Mesenchymal stem cell (in vitro differentiated cells and primary cell): ENCODE data around the gene SRF.

Experiments
- DNase-seq: peaks from one replicate; pipeline ENCODE4 v3.0.0-alpha.2; 2013
- H2AFZ ChIP-seq: one replicate; pipeline ENCODE4 v1.6.1; 2013; ENCODE audit warnings: low read depth, mild to moderate bottlenecking, control low read depth, inconsistent platforms, low read length, moderate library complexity
- H2AK5ac ChIP-seq: 2 replicates; pipeline ENCODE4 v1.6.1; 2013; ENCODE audit warnings: low read length, moderate library complexity, mild to moderate bottlenecking, inconsistent platforms; ENCODE audit not compliant: severe bottlenecking
- H2BK120ac ChIP-seq: one replicate; pipeline ENCODE4 v1.6.1; 2013; ENCODE audit warnings: low read depth, mild to moderate bottlenecking, inconsistent platforms, low read length, moderate library complexity
- H2BK12ac ChIP-seq, 2 experiments: one replicate each; pipeline ENCODE4 v1.6.1; 2013; ENCODE audit warnings: inconsistent platforms in 2 of 2, low read length in 2 of 2, mild to moderate bottlenecking in 2 of 2, moderate library complexity in 2 of 2, control low read depth in 1 of 2
- H2BK15ac ChIP-seq: one replicate; pipeline ENCODE4 v1.6.1; 2013; ENCODE audit warnings: mild to moderate bottlenecking, low read depth, inconsistent platforms; ENCODE audit not compliant: poor library complexity, severe bottlenecking
- H2BK5ac ChIP-seq: 2 replicates; pipeline ENCODE4 v1.6.1; 2013; ENCODE audit warnings: low read depth, mild to moderate bottlenecking, low read length, control low read depth, inconsistent platforms; ENCODE audit not compliant: poor library complexity, severe bottlenecking
- H3K14ac ChIP-seq, 2 experiments: one replicate each; pipeline ENCODE4 v1.6.1; 2013; ENCODE audit warnings: inconsistent platforms in 2 of 2, low read length in 2 of 2, control low read depth in 1 of 2, mild to moderate bottlenecking in 1 of 2, moderate library complexity in 1 of 2
- H3K18ac ChIP-seq, 2 experiments: one replicate each; pipeline ENCODE4 v1.6.1; 2013; ENCODE audit warnings: inconsistent platforms in 2 of 2, low read length in 2 of 2, control low read depth in 1 of 2, low read depth in 1 of 2, mild to moderate bottlenecking in 1 of 2
- H3K23ac ChIP-seq, 2 experiments: one replicate each; pipeline ENCODE4 v1.6.1; 2013; ENCODE audit warnings: inconsistent platforms in 2 of 2, low read length in 2 of 2, mild to moderate bottlenecking in 2 of 2, moderate library complexity in 2 of 2, control low read depth in 1 of 2
- H3K27ac ChIP-seq: 2 replicates; pipeline ENCODE4 v1.5.1; 2013; ENCODE audit warnings: mild to moderate bottlenecking, moderate library complexity, low read length, control low read depth, inconsistent platforms; ENCODE audit not compliant: poor library complexity, severe bottlenecking
- H3K27me3 ChIP-seq, 2 experiments: 2 replicates each; pipeline versions ENCODE4 v1.6.1 to v1.7.0; 2013; ENCODE audit warnings: low read length in 2 of 2, mild to moderate bottlenecking in 2 of 2, moderate library complexity in 2 of 2, control low read depth in 1 of 2, inconsistent platforms in 1 of 2; ENCODE audit not compliant: control insufficient read depth in 1 of 2, insufficient read depth in 1 of 2
- H3K36me3 ChIP-seq, 2 experiments: 2 replicates each; pipeline versions ENCODE4 v1.6.1 to v1.7.0; 2013; ENCODE audit warnings: low read length in 2 of 2, control low read depth in 1 of 2, inconsistent platforms in 1 of 2, low read depth in 1 of 2, mild to moderate bottlenecking in 1 of 2; ENCODE audit not compliant: insufficient read depth in 2 of 2, control insufficient read depth in 1 of 2
- H3K4ac ChIP-seq, 2 experiments: one replicate each; pipeline ENCODE4 v1.6.1; 2013; ENCODE audit warnings: inconsistent platforms in 2 of 2, low read length in 2 of 2, mild to moderate bottlenecking in 2 of 2, moderate library complexity in 2 of 2, control low read depth in 1 of 2, low read depth in 1 of 2
- H3K4me1 ChIP-seq: 2 replicates; pipeline ENCODE4 v1.6.1; 2013; ENCODE audit warnings: low read depth, low read length, control low read depth; ENCODE audit not compliant: control insufficient read depth, insufficient read depth
- H3K4me2 ChIP-seq: 2 replicates; pipeline ENCODE4 v1.6.1; 2013; ENCODE audit warnings: low read length, mild to moderate bottlenecking, inconsistent platforms; ENCODE audit not compliant: poor library complexity, severe bottlenecking
- H3K4me3 ChIP-seq, 2 experiments: 2 replicates each; pipeline versions ENCODE4 v1.5.1 to v1.7.0; 2013; ENCODE audit warnings: low read length in 2 of 2, mild to moderate bottlenecking in 2 of 2, control low read depth in 1 of 2, low read depth in 1 of 2; ENCODE audit not compliant: insufficient read depth in 1 of 2
- H3K79me1 ChIP-seq: replicated peaks from 2 replicates; pipeline ENCODE4 v1.6.1; 2013; ENCODE audit warnings: mild to moderate bottlenecking, control low read depth, low read length, inconsistent platforms; ENCODE audit not compliant: poor library complexity, severe bottlenecking
- H3K9ac ChIP-seq: 2 replicates; pipeline ENCODE4 v1.7.0; 2013; ENCODE audit warnings: mild to moderate bottlenecking, low read length, moderate library complexity
- H3K9me3 ChIP-seq: 2 replicates; pipeline ENCODE4 v1.7.0; 2013; ENCODE audit warnings: mild to moderate bottlenecking, low read length; ENCODE audit not compliant: control insufficient read depth
- H4K8ac ChIP-seq: one replicate; pipeline ENCODE4 v1.6.1; 2013; ENCODE audit warnings: inconsistent platforms, mild to moderate bottlenecking, low read length, moderate library complexity
- H4K91ac ChIP-seq: one replicate; pipeline ENCODE4 v1.6.1; 2013; ENCODE audit warnings: mild to moderate bottlenecking, low read length, inconsistent platforms
- WGBS: methylation state at CpG from one replicate; pipeline ENCODE4 v1.1.7; 2013; ENCODE audit warnings: mixed read lengths; 5-methylcytosine and 5-hydroxymethylcytosine counted together

Gene SRF

DNA sequence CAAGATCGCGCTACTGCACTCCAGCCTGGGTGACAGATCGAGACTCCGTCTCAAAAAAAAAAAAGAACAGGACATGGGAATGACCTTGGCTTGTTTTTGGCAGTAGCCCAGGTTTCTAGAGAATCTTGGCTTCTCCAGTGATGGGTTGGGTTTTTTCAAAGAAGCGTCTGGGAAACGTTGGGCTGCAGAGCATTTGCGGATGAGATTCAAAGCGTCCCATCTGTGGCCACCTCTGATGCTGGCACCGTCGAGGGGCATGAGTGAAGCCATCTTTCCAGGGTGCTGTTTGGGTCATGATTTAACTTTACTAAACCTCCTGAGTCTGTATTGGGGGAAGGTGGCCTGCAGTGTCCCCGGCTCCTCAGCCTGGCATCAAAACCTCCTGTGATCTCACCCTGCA lies 43.2 kb upstream of the SRF start:
- Histone ChIP-seq H3K4me2 (no peak overlapping the region), H2BK12ac (no peak overlapping the region), H2BK120ac (no peak overlapping the region), H3K14ac (no peak overlapping the region), H3K4me1 (peaks cover 60% of the 10 kb centered on the region), H4K8ac (no peak overlapping the region), H3K36me3 (peaks cover 5 to 39% of the 10 kb centered on the region in 2 experiments), H2BK15ac (no peak overlapping the region), H3K4me3 (no peak overlapping the region), H2AFZ (no peak overlapping the region), H2AK5ac (no peak overlapping the region), H3K9me3 (no peaks in the 10 kb centered on the region), H3K9ac (no peak overlapping the region), H3K4ac (no peak overlapping the region), H3K27ac (no peak overlapping the region), H3K27me3 (no peaks in the 10 kb centered on the region), H3K23ac (no peak overlapping the region), H2BK5ac (no peak overlapping the region), H3K79me1 (peaks cover 32% of the 10 kb centered on the region), H4K91ac (no peak overlapping the region), H3K18ac (no peak overlapping the region)
- WGBS, result 82% methylated on average over 11 of the region's 11 CpGs
- peak; percentile 29 for DNase-seq

DNA sequence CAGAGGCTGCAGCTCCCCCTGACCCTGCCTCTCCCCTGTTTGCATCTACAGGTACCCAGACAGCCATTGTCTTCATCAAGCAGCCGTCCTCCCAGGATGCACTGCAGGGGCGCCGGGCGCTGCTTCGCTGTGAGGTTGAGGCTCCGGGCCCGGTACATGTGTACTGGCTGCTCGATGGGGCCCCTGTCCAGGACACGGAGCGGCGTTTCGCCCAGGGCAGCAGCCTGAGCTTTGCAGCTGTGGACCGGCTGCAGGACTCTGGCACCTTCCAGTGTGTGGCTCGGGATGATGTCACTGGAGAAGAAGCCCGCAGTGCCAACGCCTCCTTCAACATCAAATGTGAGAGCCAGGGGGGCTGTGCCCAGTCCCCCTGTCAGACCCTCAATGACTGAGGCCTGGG lies 42.1 kb upstream of the SRF start:
- Histone ChIP-seq H2AK5ac (peak overlapping the region; percentile 62), H3K9ac (no peak overlapping the region), H2BK5ac (no peak overlapping the region), H3K79me1 (peaks cover 34% of the 10 kb centered on the region), H3K23ac (no peak overlapping the region), H2AFZ (no peak overlapping the region), H3K27me3 (no peaks in the 10 kb centered on the region), H3K4me2 (no peak overlapping the region), H3K4me3 (no peak overlapping the region), H3K14ac (no peak overlapping the region), H4K8ac (no peak overlapping the region), H3K4ac (peak overlapping the region in 1 of 2 experiments; percentile 73), H3K18ac (no peak overlapping the region), H2BK15ac (no peak overlapping the region), H2BK12ac (no peak overlapping the region), H3K27ac (no peak overlapping the region), H3K36me3 (peaks cover 5 to 46% of the 10 kb centered on the region in 2 experiments), H3K4me1 (peaks cover 51% of the 10 kb centered on the region), H2BK120ac (no peak overlapping the region), H3K9me3 (no peaks in the 10 kb centered on the region), H4K91ac (peak overlapping the region; percentile 25)
- DNase-seq, result no peak
- WGBS, result 94% methylated on average over 16 of the region's 16 CpGs

DNA sequence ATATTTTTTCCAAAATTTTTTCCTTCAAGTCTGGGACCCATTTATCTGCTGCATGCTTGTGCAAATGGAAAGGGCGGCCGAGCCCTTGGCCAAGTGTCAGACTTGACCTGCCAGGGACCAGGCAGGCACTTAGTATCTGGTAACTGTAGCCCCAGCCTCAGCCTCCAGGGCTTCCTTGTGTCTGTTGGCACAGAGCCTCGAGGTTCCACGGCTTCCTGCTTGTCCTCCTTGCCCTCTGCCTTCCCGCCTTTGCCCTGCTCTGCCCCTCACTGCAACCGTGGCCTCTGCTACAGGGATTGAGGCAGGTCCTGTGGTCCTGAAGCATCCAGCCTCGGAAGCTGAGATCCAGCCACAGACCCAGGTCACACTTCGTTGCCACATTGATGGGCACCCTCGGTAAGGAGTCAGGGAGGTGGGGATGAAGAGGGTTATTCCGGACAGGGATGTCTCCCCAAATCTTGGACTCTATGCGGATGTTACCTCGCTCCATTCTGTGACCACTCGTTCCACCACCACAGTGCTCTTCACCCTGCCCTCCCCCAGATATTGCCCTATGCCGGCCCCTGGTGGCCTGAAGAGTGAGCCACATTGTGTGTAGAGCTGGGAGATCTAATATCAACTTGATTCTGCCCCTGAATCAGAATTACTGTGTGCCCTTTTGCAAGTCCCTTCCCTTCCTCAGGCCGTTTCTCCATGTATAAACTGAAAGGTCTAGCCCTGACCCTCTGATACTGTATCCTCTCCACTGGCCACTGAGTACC lies 41.5 kb upstream of the SRF start:
- Histone ChIP-seq H4K8ac (no peak overlapping the region), H2BK12ac (peak overlapping the region in 1 of 2 experiments; percentile 9), H2AFZ (no peak overlapping the region), H3K27ac (peak overlapping the region; percentile 0), H3K4me3 (no peak overlapping the region), H2BK15ac (peak overlapping the region; percentile 41), H3K27me3 (no peaks in the 10 kb centered on the region), H3K36me3 (peaks cover 5 to 49% of the 10 kb centered on the region in 2 experiments), H3K4me1 (peaks cover 44% of the 10 kb centered on the region), H3K9ac (no peak overlapping the region), H2BK5ac (no peak overlapping the region), H3K18ac (no peak overlapping the region), H2BK120ac (no peak overlapping the region), H3K14ac (no peak overlapping the region), H3K23ac (no peak overlapping the region), H3K4me2 (no peak overlapping the region), H3K4ac (peak overlapping the region in 1 of 2 experiments; percentile 46), H3K79me1 (peaks cover 34% of the 10 kb centered on the region), H2AK5ac (peak overlapping the region; percentile 33), H4K91ac (peak overlapping the region; percentile 75), H3K9me3 (no peaks in the 10 kb centered on the region)
- peak; percentile 42 for DNase-seq
- WGBS, result 87% methylated on average over 15 of the region's 15 CpGs

DNA sequence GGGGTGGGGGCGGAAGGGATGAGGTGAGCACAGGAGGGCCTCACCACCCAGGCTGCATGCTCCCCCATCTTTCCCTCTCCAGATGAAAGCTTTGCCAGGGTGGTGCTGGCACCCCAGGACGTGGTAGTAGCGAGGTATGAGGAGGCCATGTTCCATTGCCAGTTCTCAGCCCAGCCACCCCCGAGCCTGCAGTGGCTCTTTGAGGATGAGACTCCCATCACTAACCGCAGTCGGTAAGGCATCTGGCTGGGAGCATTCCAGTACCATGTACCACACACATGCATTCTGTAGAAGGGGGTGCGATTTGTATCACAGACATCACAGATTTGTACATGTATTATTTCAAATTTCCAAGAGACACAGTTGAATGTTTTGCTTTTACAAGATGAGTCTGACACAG lies 40.6 kb upstream of the SRF start:
- Histone ChIP-seq H3K27me3 (no peaks in the 10 kb centered on the region), H3K4me2 (no peak overlapping the region), H3K14ac (no peak overlapping the region), H3K79me1 (peaks cover 42% of the 10 kb centered on the region), H3K4ac (no peak overlapping the region), H3K4me3 (no peak overlapping the region), H3K4me1 (peaks cover 36% of the 10 kb centered on the region), H2BK15ac (no peak overlapping the region), H2BK5ac (no peak overlapping the region), H4K91ac (no peak overlapping the region), H3K23ac (no peak overlapping the region), H2BK12ac (no peak overlapping the region), H3K18ac (no peak overlapping the region), H2AK5ac (no peak overlapping the region), H3K9ac (no peak overlapping the region), H3K27ac (no peak overlapping the region), H3K9me3 (no peaks in the 10 kb centered on the region), H2AFZ (no peak overlapping the region), H4K8ac (no peak overlapping the region), H2BK120ac (no peak overlapping the region), H3K36me3 (peaks cover 5 to 55% of the 10 kb centered on the region in 2 experiments)
- 98% methylated on average over 5 of the region's 7 CpGs for WGBS
- DNase-seq, result no peak
